NB4 (cell line): ENCODE data around the gene KLHL22.

ENCODE experiments used
- DNase-seq: peaks from one replicate; pipeline ENCODE4 v3.0.0; 2010; ENCODE audit warnings: low read depth
- H3K4me3 ChIP-seq: one replicate; pipeline ENCODE4 v1.5.1; 2011; ENCODE audit warnings: mild to moderate bottlenecking, low read depth, low read length, moderate library complexity
- MAX ChIP-seq: IDR thresholded peaks from 2 replicates; pipeline ENCODE4 v1.6.1; 2011; ENCODE audit warnings: low read depth, low read length
- MYC ChIP-seq: IDR thresholded peaks from 2 replicates; pipeline ENCODE4 v1.6.1; 2011; ENCODE audit warnings: low read depth, low read length
- POLR2A ChIP-seq: IDR thresholded peaks from 2 replicates; pipeline ENCODE4 v1.6.1; 2011; ENCODE audit warnings: mild to moderate bottlenecking; ENCODE audit not compliant: insufficient read length; ENCODE audit errors: extremely low read depth
- TF ChIP-seq, protein P1 (sequence below): IDR thresholded peaks from one replicate; pipeline ENCODE4 v1.5.1; 2012; ENCODE audit warnings: low read depth, low read length

The KLHL22 gene

GRCh38 chr22:20405931-20406685 lies 89.5 kb downstream of the KLHL22 start:
- DNase-seq, result no peak

GRCh38 chr22:20405291-20405930 lies 90.2 kb downstream of the KLHL22 start:
- no peak overlapping the region for H3K4me3 ChIP-seq
- TF ChIP-seq MAX (no peak), POLR2A (no peak), MYC (no peak)
- TF ChIP-seq, protein P1, sequence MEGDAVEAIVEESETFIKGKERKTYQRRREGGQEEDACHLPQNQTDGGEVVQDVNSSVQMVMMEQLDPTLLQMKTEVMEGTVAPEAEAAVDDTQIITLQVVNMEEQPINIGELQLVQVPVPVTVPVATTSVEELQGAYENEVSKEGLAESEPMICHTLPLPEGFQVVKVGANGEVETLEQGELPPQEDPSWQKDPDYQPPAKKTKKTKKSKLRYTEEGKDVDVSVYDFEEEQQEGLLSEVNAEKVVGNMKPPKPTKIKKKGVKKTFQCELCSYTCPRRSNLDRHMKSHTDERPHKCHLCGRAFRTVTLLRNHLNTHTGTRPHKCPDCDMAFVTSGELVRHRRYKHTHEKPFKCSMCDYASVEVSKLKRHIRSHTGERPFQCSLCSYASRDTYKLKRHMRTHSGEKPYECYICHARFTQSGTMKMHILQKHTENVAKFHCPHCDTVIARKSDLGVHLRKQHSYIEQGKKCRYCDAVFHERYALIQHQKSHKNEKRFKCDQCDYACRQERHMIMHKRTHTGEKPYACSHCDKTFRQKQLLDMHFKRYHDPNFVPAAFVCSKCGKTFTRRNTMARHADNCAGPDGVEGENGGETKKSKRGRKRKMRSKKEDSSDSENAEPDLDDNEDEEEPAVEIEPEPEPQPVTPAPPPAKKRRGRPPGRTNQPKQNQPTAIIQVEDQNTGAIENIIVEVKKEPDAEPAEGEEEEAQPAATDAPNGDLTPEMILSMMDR, result no peak
- DNase-seq, result no peak

More at GRCh38 chr22:20405931-20406685, 89.5 kb downstream of the KLHL22 start:
- TF ChIP-seq MYC, result no peak
- no peak for TF ChIP-seq POLR2A
- no peak overlapping the region for H3K4me3 ChIP-seq

GRCh38 chr22:20404881-20405280 lies 90.7 kb downstream of the KLHL22 start:
- no peak for TF ChIP-seq MYC
- no peak for TF ChIP-seq POLR2A
- no peak for TF ChIP-seq MAX
- TF ChIP-seq, protein P1, result no peak
- no peak for DNase-seq
- no peak overlapping the region for H3K4me3 ChIP-seq

DNA sequence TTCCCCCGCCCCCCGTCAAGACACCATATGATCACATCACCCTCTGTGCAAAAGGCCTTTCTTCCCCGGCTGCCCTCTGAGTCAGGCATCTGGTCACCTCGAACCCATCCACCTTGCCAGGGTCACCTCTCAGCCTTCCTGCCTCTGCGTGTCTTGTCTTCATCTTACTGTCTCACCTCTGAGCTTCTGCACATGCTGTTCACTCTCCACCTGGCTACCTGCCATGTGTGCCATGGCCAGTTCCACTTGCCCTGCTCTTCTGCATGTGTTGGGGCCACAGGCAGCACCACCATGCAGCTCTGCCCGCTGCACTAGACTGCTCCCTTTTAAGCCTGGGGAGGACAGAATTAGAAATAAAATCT lies 91.8 kb downstream of the KLHL22 start:
- no peak overlapping the region for H3K4me3 ChIP-seq
- no peak for DNase-seq
- TF ChIP-seq, protein P1, result no peak
- no peak for TF ChIP-seq POLR2A
- TF ChIP-seq MAX, result no peak
- no peak for TF ChIP-seq MYC

GRCh38 chr22:20402960-20403778 lies 92.4 kb downstream of the KLHL22 start:
- H3K4me3 ChIP-seq, result no peak overlapping the region
- DNase-seq, result no peak
- TF ChIP-seq, protein P1, result no peak
- TF ChIP-seq MAX (no peak), MYC (no peak), POLR2A (no peak)
